Hepatocyte (in vitro differentiated cells): Measurements from ENCODE around the gene USP47. TPM values are rescaled to one million over a fixed set of nuclear protein-coding genes. Genes with fewer than 3 reads are reported as not detected.

Source experiments
- DNase-seq: peaks from one replicate; pipeline ENCODE4 v3.0.0-alpha.2; 2016; ENCODE audit warnings: low spot score
- H2AFZ ChIP-seq: fragments of 200-600 bp; sonication (generic); 2 replicates; pipeline ENCODE4 v1.6.0; 2016; ENCODE audit warnings: antibody characterized with exemption, mild to moderate bottlenecking
- H3K27ac ChIP-seq: fragments of 200-600 bp; sonication (generic); 2 replicates; pipeline ENCODE4 v1.5.1; 2016; ENCODE audit warnings: mild to moderate bottlenecking
- H3K27me3 ChIP-seq: fragments of 200-600 bp; sonication (generic); 2 replicates; pipeline ENCODE4 v1.6.1; 2016
- H3K36me3 ChIP-seq: fragments of 200-600 bp; sonication (generic); replicated peaks from 2 replicates; pipeline ENCODE4 v1.5.1; 2016; ENCODE audit warnings: low read depth; ENCODE audit not compliant: insufficient read depth
- H3K4me1 ChIP-seq: fragments of 200-600 bp; sonication (generic); 2 replicates; pipeline ENCODE4 v1.5.1; 2016; ENCODE audit warnings: mild to moderate bottlenecking, moderate library complexity; ENCODE audit not compliant: insufficient read depth
- H3K4me2 ChIP-seq: fragments of 200-600 bp; sonication (generic); 2 replicates; pipeline ENCODE4 v1.6.0; 2016
- H3K4me3 ChIP-seq: fragments of 200-600 bp; sonication (generic); 2 replicates; pipeline ENCODE4 v1.5.1; 2016; ENCODE audit warnings: mild to moderate bottlenecking
- H3K79me2 ChIP-seq: fragments of 200-600 bp; sonication (generic); 2 replicates; pipeline ENCODE4 v1.6.0; 2017; ENCODE audit warnings: mild to moderate bottlenecking
- H3K9me2 ChIP-seq: fragments of 200-600 bp; sonication (generic); replicated peaks from 2 replicates; pipeline ENCODE4 v1.6.0; 2017; ENCODE audit warnings: mild to moderate bottlenecking; ENCODE audit not compliant: insufficient read depth
- H3K9me3 ChIP-seq: fragments of 200-600 bp; sonication (generic); 2 replicates; pipeline ENCODE4 v1.5.1; 2016; ENCODE audit warnings: low read depth, mild to moderate bottlenecking
- H4K20me1 ChIP-seq: fragments of 200-600 bp; sonication (generic); 2 replicates; pipeline ENCODE4 v1.6.0; 2016; ENCODE audit warnings: mild to moderate bottlenecking; ENCODE audit not compliant: insufficient read depth, poor library complexity, severe bottlenecking
- CTCF ChIP-seq: fragments of 200-600 bp; sonication (generic); IDR thresholded peaks from 2 replicates; pipeline ENCODE4 v1.5.1; 2016; ENCODE audit warnings: antibody characterized with exemption, mild to moderate bottlenecking; ENCODE audit not compliant: poor library complexity
- EZH2 ChIP-seq: fragments of 200-600 bp; sonication (generic); IDR thresholded peaks from 2 replicates; pipeline ENCODE4 v1.6.1; 2016; ENCODE audit warnings: antibody characterized with exemption, mild to moderate bottlenecking, borderline replicate concordance
- EZH2phosphoT487 ChIP-seq: fragments of 200-600 bp; sonication (generic); IDR thresholded peaks from one replicate; pipeline ENCODE4 v1.6.1; 2018; ENCODE audit warnings: antibody characterized with exemption, mild to moderate bottlenecking, low read depth, moderate library complexity; ENCODE audit not compliant: unreplicated experiment, severe bottlenecking
- WGBS: methylation state at CpG from one replicate; pipeline ENCODE4 v1.1.6; 2016; ENCODE audit warnings: low lambda C conversion rate; ENCODE audit errors: missing lambda C conversion rate; 5-methylcytosine and 5-hydroxymethylcytosine counted together
- polyA plus RNA-seq: library from polyadenylated mRNA; unstranded; fragments of >200 nt; fragmentation: Nextera tagmentation; extraction: Ambion mirVana; gene quantifications from 2 replicates; pipeline ENCODE4 v1.2.1, GENCODE V29; 2016
- total RNA-seq: library from RNA; depleted of rRNA; stranded (reverse); fragments of >200 nt; gene quantifications from 2 replicates; pipeline ENCODE4 v1.2.3, GENCODE V29; 2014

The USP47 gene
- total and polyA plus RNA-seq, 2 experiments from 2014 or later = 34.0 to 76.9 TPM

- Histone ChIP-seq H2AFZ (no peak overlapping the region), H3K79me2 (peaks cover 100% of the 10 kb centered on the region), H3K36me3 (no peaks in the 10 kb centered on the region), H4K20me1 (peaks cover 91% of the 10 kb centered on the region), H3K9me3 (no peaks in the 10 kb centered on the region), H3K27me3 (no peaks in the 10 kb centered on the region), H3K9me2 (no peaks in the 10 kb centered on the region), H3K4me1 (no peaks in the 10 kb centered on the region), H3K4me2 (no peak overlapping the region), H3K27ac (no peak overlapping the region), H3K4me3 (no peak overlapping the region)
- 95% methylated on average over 1 of the region's 1 CpG for WGBS
- DNase-seq = no peak
- TF ChIP-seq EZH2phosphoT487 (no peak), EZH2 (no peak), CTCF (no peak)
These were observed 24.4 kb downstream of the USP47 start for GRCh38 chr11:11866203-11866602.

- DNase-seq = no peak
- Histone ChIP-seq H3K27ac (no peak overlapping the region), H4K20me1 (peaks cover 93% of the 10 kb centered on the region), H3K9me2 (no peaks in the 10 kb centered on the region), H3K4me1 (no peaks in the 10 kb centered on the region), H2AFZ (no peak overlapping the region), H3K27me3 (no peaks in the 10 kb centered on the region), H3K79me2 (peaks cover 99% of the 10 kb centered on the region), H3K9me3 (no peaks in the 10 kb centered on the region), H3K36me3 (no peaks in the 10 kb centered on the region), H3K4me2 (no peak overlapping the region), H3K4me3 (no peak overlapping the region)
- WGBS = 82% methylated on average over 1 of the region's 1 CpG
- TF ChIP-seq EZH2 = no peak
These were observed 25.9 kb downstream of the USP47 start for GRCh38 chr11:11867720-11868119.

- Histone ChIP-seq H3K9me3 (no peaks in the 10 kb centered on the region), H2AFZ (no peak overlapping the region), H3K36me3 (no peaks in the 10 kb centered on the region), H3K27me3 (no peaks in the 10 kb centered on the region), H3K27ac (no peak overlapping the region), H3K4me2 (peak overlapping the region; percentile 8), H3K9me2 (no peaks in the 10 kb centered on the region), H3K79me2 (peaks cover 99% of the 10 kb centered on the region), H3K4me1 (no peaks in the 10 kb centered on the region), H4K20me1 (peaks cover 83% of the 10 kb centered on the region), H3K4me3 (no peak overlapping the region)
- no peak for TF ChIP-seq EZH2phosphoT487
- no peak for TF ChIP-seq EZH2
- no peak for TF ChIP-seq CTCF
- 45% methylated on average over 2 of the region's 2 CpGs for WGBS
- no peak for DNase-seq
These were observed 30.2 kb downstream of the USP47 start for GRCh38 chr11:11871991-11872401.

- Histone ChIP-seq H3K27me3 (no peaks in the 10 kb centered on the region), H3K79me2 (peaks cover 100% of the 10 kb centered on the region), H3K4me3 (no peak overlapping the region), H4K20me1 (peaks cover 72% of the 10 kb centered on the region), H3K27ac (no peak overlapping the region), H3K9me3 (no peaks in the 10 kb centered on the region), H2AFZ (no peak overlapping the region), H3K4me1 (no peaks in the 10 kb centered on the region), H3K4me2 (no peak overlapping the region), H3K36me3 (no peaks in the 10 kb centered on the region), H3K9me2 (no peaks in the 10 kb centered on the region)
- TF ChIP-seq EZH2 (no peak), CTCF (no peak), EZH2phosphoT487 (no peak)
- WGBS = 87% methylated on average over 2 of the region's 2 CpGs
- DNase-seq = no peak
These were observed 34.7 kb downstream of the USP47 start for GRCh38 chr11:11876458-11876857.
